ENCODE measurements around the gene UGDH. TPM values are rescaled to one million over a fixed set of nuclear protein-coding genes. Genes with fewer than 3 reads are reported as not detected.

The UGDH gene
- total and polyA plus RNA-seq, 10 of the 15 experiments (the other 5 are each of a cell fraction or from before 2014, with no cell fraction given) = 11.1 to 60.3 (median 26.8) TPM

DNA sequence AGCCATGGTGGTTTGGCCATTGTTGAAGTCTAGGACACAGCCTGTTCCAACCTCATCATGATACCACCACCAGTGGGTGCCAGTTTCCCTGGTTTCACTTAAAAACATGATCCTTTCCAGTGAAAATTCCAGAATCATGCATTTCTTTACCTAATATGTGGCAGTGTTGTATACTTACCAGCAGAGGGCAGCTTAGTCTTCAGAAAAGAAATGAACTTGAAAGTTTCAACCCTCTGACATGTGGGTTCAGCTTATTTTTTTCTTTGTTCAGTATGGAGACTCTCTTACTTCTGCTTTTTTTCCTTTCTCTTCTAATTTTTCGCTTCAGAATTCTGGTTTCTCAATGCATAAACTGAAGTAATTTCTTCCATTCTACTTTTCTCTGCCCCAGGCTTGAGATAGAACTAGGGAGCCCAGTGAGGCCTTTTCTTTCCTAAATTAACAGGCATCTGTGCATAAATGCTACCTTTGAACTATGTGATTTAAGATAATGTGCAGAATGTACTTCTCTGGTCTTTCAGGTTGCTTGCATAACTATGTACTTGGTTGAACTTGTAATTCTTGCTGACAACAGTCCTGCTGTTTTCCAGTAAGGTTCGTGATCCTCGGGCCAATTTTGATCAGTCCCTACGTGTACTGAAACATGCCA, 57.7 kb downstream of the UGDH start (continued):
- no peak for TF ChIP-seq JUNB (IDR thresholded peaks at IDR 0.05)
- TF ChIP-seq SMAD1 (IDR thresholded peaks at IDR 0.05; ENCODE audit: low read depth, partially characterized antibody) = no peak
- no peak for TF ChIP-seq TCF3 (IDR thresholded peaks at IDR 0.05; ENCODE audit: borderline replicate concordance, insufficient read depth, low read depth, low read length)
- no peak for TF ChIP-seq POLR2AphosphoS5 (IDR thresholded peaks at IDR 0.05; ENCODE audit: low read length)
- no peak for TF ChIP-seq E2F4 (IDR thresholded peaks at IDR 0.05; ENCODE audit: low read depth, low read length)
- no peak for TF ChIP-seq POU2F2 (IDR thresholded peaks at IDR 0.05; ENCODE audit: borderline replicate concordance, low read depth, low read length)
- no peak for TF ChIP-seq PRDM15 (CRISPR knock-in tag; IDR thresholded peaks at IDR 0.05)
- TF ChIP-seq RAD21 (IDR thresholded peaks at IDR 0.05; ENCODE audit: insufficient read depth, low read depth, low read length) = peak; percentile 90
- TF ChIP-seq TAF1 (IDR thresholded peaks at IDR 0.05; ENCODE audit: borderline replicate concordance, low read depth, low read length) = no peak
- peak; percentile 61 to 79 (median 79); a peak in 4 of 6 replicates for TF ChIP-seq CTCF (IDR thresholded peaks at IDR 0.05 in 2 of 3, conservative IDR thresholded peaks at IDR 0.05 in 1 of 3; ENCODE audit: control insufficient read depth in 2 of 3, extremely low read depth in 1 of 3, insufficient read depth in 1 of 3, low read depth in 3 of 3, low read length in 3 of 3)
- TF ChIP-seq DPF2 (IDR thresholded peaks at IDR 0.05) = no peak
- no peak for TF ChIP-seq NR2C2 (IDR thresholded peaks at IDR 0.05; ENCODE audit: borderline replicate concordance, control insufficient read depth, insufficient read length, low read depth)
- TF ChIP-seq, protein P1, sequence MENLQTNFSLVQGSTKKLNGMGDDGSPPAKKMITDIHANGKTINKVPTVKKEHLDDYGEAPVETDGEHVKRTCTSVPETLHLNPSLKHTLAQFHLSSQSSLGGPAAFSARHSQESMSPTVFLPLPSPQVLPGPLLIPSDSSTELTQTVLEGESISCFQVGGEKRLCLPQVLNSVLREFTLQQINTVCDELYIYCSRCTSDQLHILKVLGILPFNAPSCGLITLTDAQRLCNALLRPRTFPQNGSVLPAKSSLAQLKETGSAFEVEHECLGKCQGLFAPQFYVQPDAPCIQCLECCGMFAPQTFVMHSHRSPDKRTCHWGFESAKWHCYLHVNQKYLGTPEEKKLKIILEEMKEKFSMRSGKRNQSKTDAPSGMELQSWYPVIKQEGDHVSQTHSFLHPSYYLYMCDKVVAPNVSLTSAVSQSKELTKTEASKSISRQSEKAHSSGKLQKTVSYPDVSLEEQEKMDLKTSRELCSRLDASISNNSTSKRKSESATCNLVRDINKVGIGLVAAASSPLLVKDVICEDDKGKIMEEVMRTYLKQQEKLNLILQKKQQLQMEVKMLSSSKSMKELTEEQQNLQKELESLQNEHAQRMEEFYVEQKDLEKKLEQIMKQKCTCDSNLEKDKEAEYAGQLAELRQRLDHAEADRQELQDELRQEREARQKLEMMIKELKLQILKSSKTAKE (IDR thresholded peaks at IDR 0.05; ENCODE audit: low read depth, poor library complexity, severe bottlenecking) = peak; percentile 75
- TF ChIP-seq CEBPB (IDR thresholded peaks at IDR 0.05; ENCODE audit: borderline replicate concordance in 1 of 2, low read depth in 2 of 2, low read length in 2 of 2) = no peak
- TF ChIP-seq SMC3 (IDR thresholded peaks at IDR 0.05; ENCODE audit: borderline replicate concordance, low read length) = peak; percentile 90
- TF ChIP-seq BRCA1 (IDR thresholded peaks at IDR 0.05; ENCODE audit: low read depth, low read length) = no peak
- TF ChIP-seq ZNF24 (IDR thresholded peaks at IDR 0.05) = peak; percentile 48; the same call in 1 of the 2 replicates

Measured in GM12878 (cell line).